ENCODE data around the gene UAP1L1. TPM values are rescaled to one million over a fixed set of nuclear protein-coding genes. Genes with fewer than 3 reads are reported as not detected.

The UAP1L1 gene
- total and polyA plus RNA-seq, 10 donors: 12.5 to 35.9 (median 26.6) TPM

GRCh38 chr9:137056739-137057415 is 20.4 kb upstream of the UAP1L1 start:
- 80 to 94% (median 89%) methylated on average over 17 of the region's 17 CpGs for WGBS, 5 donors
- no peaks in the 10 kb centered on the region for H3K9me3 ChIP-seq
- no peak for DNase-seq
- peaks cover 5 to 36% (median 28%) of the 10 kb centered on the region in 7 donors for H3K27me3 ChIP-seq (replicated peaks in 1 of 7)
- H3K27ac ChIP-seq: no peak overlapping the region
- intact Hi-C loops (cut with DNase I; ENCODE audit: low total_unique reads): no loop called here
- peaks cover 12 to 48% (median 28%) of the 10 kb centered on the region in 6 donors for H3K4me1 ChIP-seq
- no peaks in the 10 kb centered on the region for H3K36me3 ChIP-seq
- no peak for TF ChIP-seq CTCF (IDR thresholded peaks at IDR 0.05 in 8 of 11, conservative IDR thresholded peaks at IDR 0.05 in 3 of 11)
- TF ChIP-seq POLR2AphosphoS5 (IDR thresholded peaks at IDR 0.05): no peak
- TF ChIP-seq POLR2A (IDR thresholded peaks at IDR 0.05): no peak
- H3K4me3 ChIP-seq: no peak overlapping the region

- intact Hi-C loops (cut with DNase I; ENCODE audit: low total_unique reads): no loop called here
- Histone ChIP-seq H3K27ac (no peak overlapping the region), H3K4me1 (peaks cover 12 to 43% (median 27%) of the 10 kb centered on the region in 6 donors), H3K36me3 (no peaks in the 10 kb centered on the region), H3K27me3 (replicated peaks in 1 of 7) (peaks cover 5 to 29% (median 22%) of the 10 kb centered on the region in 7 donors), H3K4me3 (no peak overlapping the region), H3K9me3 (no peaks in the 10 kb centered on the region)
- TF ChIP-seq POLR2AphosphoS5 (IDR thresholded peaks at IDR 0.05) (no peak), POLR2A (IDR thresholded peaks at IDR 0.05) (no peak), CTCF (IDR thresholded peaks at IDR 0.05 in 8 of 11, conservative IDR thresholded peaks at IDR 0.05 in 3 of 11) (no peak)
- no peak for DNase-seq
- WGBS, 5 donors: 83 to 92% (median 88%) methylated on average over 16 of the region's 16 CpGs
Measured at GRCh38 chr9:137057545-137057944, 19.8 kb upstream of the UAP1L1 start.

- 68 to 84% (median 78%) methylated on average over 9 of the region's 9 CpGs for WGBS, 5 donors
- intact Hi-C loops (cut with DNase I; ENCODE audit: low total_unique reads): no loop called here
Measured at GRCh38 chr9:137058521-137059234, 18.6 kb upstream of the UAP1L1 start.

More at GRCh38 chr9:137058521-137059234, 18.6 kb upstream of the UAP1L1 start:
- Histone ChIP-seq H3K4me1 (peaks cover 5 to 34% (median 17%) of the 10 kb centered on the region in 6 donors), H3K27ac (no peak overlapping the region), H3K36me3 (no peaks in the 10 kb centered on the region), H3K9me3 (no peaks in the 10 kb centered on the region), H3K27me3 (replicated peaks in 1 of 7) (peaks cover 0 to 18% (median 11%) of the 10 kb centered on the region in 7 donors), H3K4me3 (no peak overlapping the region)
- no peak for DNase-seq
- no peak for TF ChIP-seq POLR2A (IDR thresholded peaks at IDR 0.05)
- TF ChIP-seq POLR2AphosphoS5 (IDR thresholded peaks at IDR 0.05): no peak
- no peak for TF ChIP-seq CTCF (IDR thresholded peaks at IDR 0.05 in 8 of 11, conservative IDR thresholded peaks at IDR 0.05 in 3 of 11)

Data from spleen (tissue), 11 donors.